MCF 10A (cell line): ENCODE results near the gene MME. TPM values are rescaled to one million over a fixed set of nuclear protein-coding genes. Genes with fewer than 3 reads are reported as not detected.

Experiments used
- BruUV-seq: library from RNA; stranded (reverse); fragments of 400-500 nt; replicated peaks from 2 replicates; lab custom pipeline; 2021; lab: Mats Ljungman, UMichigan
- CTCF ChIA-PET: fragments of 300-600 bp; sonication (Branson Sonifier 250); formaldehyde crosslinking; extraction: SDS; loops from one replicate; lab custom pipeline; 2021; ENCODE audit warnings: antibody characterized with exemption, inconsistent platforms; lab: Yijun Ruan, JAX
- POLR2A ChIA-PET: fragments of 300-600, 350-650 bp; sonication (Branson Sonifier 250); formaldehyde crosslinking; extraction: SDS; loops from one replicate; lab custom pipeline; 2020; ENCODE audit warnings: antibody characterized with exemption, inconsistent platforms; lab: Yijun Ruan, JAX
- DNase-seq: peaks from one replicate; pipeline ENCODE4 v3.0.0-alpha.2; 2018; ENCODE audit not compliant: unreplicated experiment
- H3K27ac Mint-ChIP-seq: one replicate; pipeline ENCODE4 v1.8.0; 2022; ENCODE audit warnings: mild to moderate bottlenecking, low read depth, mixed read lengths; ENCODE audit not compliant: unreplicated experiment
- H3K27me3 Mint-ChIP-seq: one replicate; pipeline ENCODE4 v1.8.0; 2022; ENCODE audit warnings: mixed read lengths; ENCODE audit not compliant: insufficient read depth, unreplicated experiment
- H3K36me3 Mint-ChIP-seq: one replicate; pipeline ENCODE4 v1.8.0; 2022; ENCODE audit warnings: mild to moderate bottlenecking, moderate library complexity, mixed read lengths; ENCODE audit not compliant: insufficient read depth, unreplicated experiment
- H3K4me1 Mint-ChIP-seq: one replicate; pipeline ENCODE4 v1.8.0; 2022; ENCODE audit warnings: mixed read lengths; ENCODE audit not compliant: insufficient read depth, unreplicated experiment
- H3K4me3 Mint-ChIP-seq: one replicate; pipeline ENCODE4 v1.8.0; 2022; ENCODE audit warnings: mild to moderate bottlenecking, moderate library complexity, mixed read lengths; ENCODE audit not compliant: unreplicated experiment
- H3K9me3 Mint-ChIP-seq: one replicate; pipeline ENCODE4 v1.8.0; 2022; ENCODE audit warnings: mixed read lengths; ENCODE audit not compliant: unreplicated experiment
- CTCF ChIP-seq: fragments of 200-600 bp; IDR thresholded peaks from one replicate; pipeline ENCODE4 v1.8.0; 2022; ENCODE audit warnings: antibody characterized with exemption, mild to moderate bottlenecking; ENCODE audit not compliant: unreplicated experiment
- intact Hi-C: fragments of 100-400 bp; cut with micrococcal nuclease; formaldehyde crosslinking; loops from 2 replicates; pipeline ENCODE4 v1.14.1; 2022
- total RNA-seq: library from RNA; stranded (reverse); gene quantifications from 2 replicates; pipeline ENCODE4 v1.2.3, GENCODE V29; 2022

The MME gene
- total RNA-seq, 1 experiment from 2014 or later = 26.3 TPM

DNA sequence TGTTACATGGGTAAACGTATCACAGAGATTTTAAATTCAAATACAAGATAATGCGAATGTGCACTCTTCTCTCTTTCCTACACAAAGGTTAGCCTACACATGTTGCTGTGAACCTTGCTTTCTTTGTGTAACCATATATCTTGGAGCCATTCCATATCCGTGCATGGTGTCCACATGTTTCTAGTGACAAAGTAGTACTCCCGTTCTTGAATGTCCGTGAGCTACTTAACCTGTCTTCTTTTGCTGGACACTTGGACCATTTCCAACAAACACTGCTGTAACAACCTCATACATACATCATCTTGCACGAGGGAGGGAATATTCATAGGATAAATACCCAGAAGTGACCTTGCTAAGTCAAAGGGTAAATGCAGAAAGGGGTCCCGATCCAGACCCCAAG is 138.3 kb downstream of the MME start:
- no peak for DNase-seq
- Mint-ChIP-seq H3K27ac (peak overlapping the region; percentile 77), H3K9me3 (no peaks in the 10 kb centered on the region), H3K27me3 (no peaks in the 10 kb centered on the region), H3K4me1 (peaks cover 20% of the 10 kb centered on the region), H3K36me3 (no peaks in the 10 kb centered on the region), H3K4me3 (no peak overlapping the region)
- BruUV-seq = no TSS peak
- CTCF ChIA-PET = no interaction called here
- POLR2A ChIA-PET = interaction anchor here (0.6 to 1.6 kb wide), 3 partner anchors 9 to 87 kb away, joined by 3 to 4 read pairs (median 3); no protein-coding TSS in a partner anchor
- TF ChIP-seq CTCF = no peak
- intact Hi-C loops = no loop called here

- Mint-ChIP-seq H3K27ac (no peak overlapping the region), H3K36me3 (no peaks in the 10 kb centered on the region), H3K27me3 (no peaks in the 10 kb centered on the region), H3K4me3 (no peak overlapping the region), H3K9me3 (no peaks in the 10 kb centered on the region), H3K4me1 (peaks cover 20% of the 10 kb centered on the region)
- DNase-seq = no peak
- no peak for TF ChIP-seq CTCF
- intact Hi-C loops = no loop called here
- ChIA-PET CTCF (no interaction called here), POLR2A (interaction anchor here (0.6 to 0.7 kb wide), 3 partner anchors 14 to 247 kb away, joined by 3 read pairs; no protein-coding TSS in a partner anchor)
- no TSS peak for BruUV-seq
Observed at GRCh38 chr3:155219106-155219505, 139.0 kb downstream of the MME start.

- no TSS peak for BruUV-seq
- intact Hi-C loops = no loop called here
- Mint-ChIP-seq H3K4me3 (no peak overlapping the region), H3K27me3 (no peaks in the 10 kb centered on the region), H3K9me3 (no peaks in the 10 kb centered on the region), H3K27ac (no peak overlapping the region), H3K4me1 (peaks cover 4% of the 10 kb centered on the region), H3K36me3 (peaks cover 7% of the 10 kb centered on the region)
- ChIA-PET CTCF (interaction anchor here (0.5 kb wide), 1 partner anchor 105 kb away, joined by 3 read pairs; no protein-coding TSS in a partner anchor), POLR2A (no interaction called here)
- DNase-seq = no peak
- TF ChIP-seq CTCF = no peak
Observed at GRCh38 chr3:155225417-155225816, 145.3 kb downstream of the MME start.

DNA sequence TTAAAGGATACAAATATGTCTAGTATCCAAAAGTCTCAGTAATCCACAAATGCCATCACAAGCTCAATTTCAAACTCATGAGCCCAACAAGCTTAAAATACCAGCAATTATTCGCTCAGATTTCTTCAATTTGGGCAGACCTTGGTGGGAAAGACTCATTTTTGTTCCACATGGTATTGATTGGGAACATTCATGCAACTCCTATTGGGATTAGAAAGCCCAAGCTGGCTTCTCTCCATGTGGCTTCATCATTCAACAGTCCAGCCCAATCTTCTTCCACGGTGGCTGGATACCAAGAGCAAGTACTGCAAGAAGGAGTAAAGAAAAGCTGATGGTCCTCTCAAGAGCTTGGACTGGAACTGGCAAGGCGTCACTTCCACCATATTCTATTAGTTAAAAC is 147.0 kb downstream of the MME start:
- CTCF ChIA-PET = no interaction called here
- Mint-ChIP-seq H3K27me3 (no peaks in the 10 kb centered on the region), H3K27ac (no peak overlapping the region), H3K4me3 (no peak overlapping the region), H3K9me3 (no peaks in the 10 kb centered on the region), H3K36me3 (peaks cover 7% of the 10 kb centered on the region), H3K4me1 (peaks cover 14% of the 10 kb centered on the region)
- TF ChIP-seq CTCF = no peak
- intact Hi-C loops = no loop called here
- DNase-seq = no peak
- BruUV-seq = no TSS peak
- POLR2A ChIA-PET = interaction anchor here (0.6 to 0.9 kb wide), 2 partner anchors 9 to 16 kb away, joined by 3 to 4 read pairs; no protein-coding TSS in a partner anchor
